MM.1S (cell line): ENCODE data around the gene KIAA1671.

Experiments used
- DNase-seq: peaks from one replicate; pipeline ENCODE4 v3.0.0-alpha.2; 2015
- H2AFZ ChIP-seq: fragments of 300-600 bp; sonication (generic); 2 replicates; pipeline ENCODE4 v1.6.0; 2016; ENCODE audit warnings: antibody characterized with exemption, low read length
- H3F3A ChIP-seq: fragments of 300-600 bp; sonication (generic); 2 replicates; pipeline ENCODE4 v1.6.1; 2016; ENCODE audit warnings: mild to moderate bottlenecking, antibody characterized with exemption, low read length, moderate library complexity, mixed read lengths; ENCODE audit not compliant: insufficient read depth
- H3K27ac ChIP-seq: fragments of 300-600 bp; sonication (generic); 2 replicates; pipeline ENCODE4 v1.5.1; 2016; ENCODE audit warnings: mild to moderate bottlenecking, low read length
- H3K27me3 ChIP-seq: fragments of 300-600 bp; sonication (generic); replicated peaks from 2 replicates; pipeline ENCODE4 v1.6.0; 2016; ENCODE audit warnings: low read length; ENCODE audit not compliant: insufficient read depth
- H3K36me3 ChIP-seq: fragments of 300-600 bp; sonication (generic); replicated peaks from 2 replicates; pipeline ENCODE4 v1.6.1; 2016; ENCODE audit warnings: mild to moderate bottlenecking, low read length, mixed read lengths; ENCODE audit not compliant: insufficient read depth
- H3K4me1 ChIP-seq: fragments of 300-600 bp; sonication (generic); 2 replicates; pipeline ENCODE4 v1.6.1; 2016; ENCODE audit warnings: low read length, mixed read lengths
- H3K4me2 ChIP-seq: fragments of 300-600 bp; sonication (generic); 2 replicates; pipeline ENCODE4 v1.6.0; 2016; ENCODE audit warnings: low read depth, low read length
- H3K4me3 ChIP-seq: fragments of 300-600 bp; sonication (generic); 2 replicates; pipeline ENCODE4 v1.5.1; 2016; ENCODE audit warnings: low read length, mixed read lengths
- H3K79me2 ChIP-seq: fragments of 300-600 bp; sonication (generic); 2 replicates; pipeline ENCODE4 v1.6.1; 2016; ENCODE audit warnings: mixed run types, low read length, mixed read lengths
- H3K9ac ChIP-seq: fragments of 300-600 bp; sonication (generic); 2 replicates; pipeline ENCODE4 v1.6.1; 2016; ENCODE audit warnings: low read length, mixed read lengths
- H3K9me2 ChIP-seq: fragments of 300-600 bp; sonication (generic); replicated peaks from 2 replicates; pipeline ENCODE4 v1.6.1; 2016; ENCODE audit warnings: mild to moderate bottlenecking, low read length, mixed read lengths; ENCODE audit not compliant: insufficient read depth
- H3K9me3 ChIP-seq: fragments of 300-600 bp; sonication (generic); replicated peaks from 2 replicates; pipeline ENCODE4 v1.6.1; 2016; ENCODE audit warnings: mild to moderate bottlenecking, low read length, mixed read lengths; ENCODE audit not compliant: insufficient read depth
- H4K20me1 ChIP-seq: fragments of 300-600 bp; sonication (generic); 2 replicates; pipeline ENCODE4 v1.6.1; 2016; ENCODE audit warnings: mild to moderate bottlenecking, low read length, moderate library complexity, mixed read lengths; ENCODE audit not compliant: insufficient read depth
- CTCF ChIP-seq: fragments of 300-600 bp; sonication (generic); IDR thresholded peaks from 2 replicates; pipeline ENCODE4 v1.5.1; 2016; ENCODE audit warnings: antibody characterized with exemption, low read length, mixed read lengths
- EZH2 ChIP-seq: fragments of 300-600 bp; sonication (generic); optimal IDR thresholded peaks from 2 replicates; pipeline ENCODE3; 2017; ENCODE audit warnings: low read depth, mild to moderate bottlenecking, antibody characterized with exemption, low read length, mixed read lengths
- EZH2phosphoT487 ChIP-seq: fragments of 300-600 bp; sonication (generic); IDR thresholded peaks from 2 replicates; pipeline ENCODE4 v1.6.1; 2018; ENCODE audit warnings: antibody characterized with exemption, low read length

Gene KIAA1671

GRCh38 chr22:25147642-25147928 lies 195.1 kb downstream of the KIAA1671 start:
- H3K9ac ChIP-seq = no peak overlapping the region
- H3K9me2 ChIP-seq = no peaks in the 10 kb centered on the region
- DNase-seq = no peak
- H3K4me3 ChIP-seq = no peak overlapping the region
- H2AFZ ChIP-seq = no peak overlapping the region
- no peaks in the 10 kb centered on the region for H3F3A ChIP-seq
- H4K20me1 ChIP-seq = no peaks in the 10 kb centered on the region
- H3K27me3 ChIP-seq = no peaks in the 10 kb centered on the region; the same call in 1 of the 2 replicates
- no peak overlapping the region for H3K27ac ChIP-seq
- H3K4me1 ChIP-seq = no peaks in the 10 kb centered on the region
- H3K4me2 ChIP-seq = no peak overlapping the region
- no peaks in the 10 kb centered on the region for H3K79me2 ChIP-seq
- H3K36me3 ChIP-seq = no peaks in the 10 kb centered on the region
- no peaks in the 10 kb centered on the region for H3K9me3 ChIP-seq
- TF ChIP-seq EZH2 = no peak
- no peak for TF ChIP-seq EZH2phosphoT487

GRCh38 chr22:25148149-25148691 lies 195.7 kb downstream of the KIAA1671 start:
- Histone ChIP-seq H3K27ac (no peak overlapping the region), H3K4me2 (no peak overlapping the region), H3K79me2 (no peaks in the 10 kb centered on the region), H3K9ac (no peak overlapping the region), H3K36me3 (no peaks in the 10 kb centered on the region), H4K20me1 (no peaks in the 10 kb centered on the region), H3K9me2 (no peaks in the 10 kb centered on the region), H3K4me1 (no peaks in the 10 kb centered on the region), H2AFZ (no peak overlapping the region), H3K9me3 (no peaks in the 10 kb centered on the region), H3F3A (no peaks in the 10 kb centered on the region), H3K4me3 (no peak overlapping the region), H3K27me3 (no peaks in the 10 kb centered on the region; the same call in 1 of the 2 replicates)
- no peak for TF ChIP-seq EZH2phosphoT487
- TF ChIP-seq CTCF = no peak
- no peak for TF ChIP-seq EZH2
- DNase-seq = no peak

GRCh38 chr22:25149014-25149413 lies 196.5 kb downstream of the KIAA1671 start:
- no peaks in the 10 kb centered on the region for H3K79me2 ChIP-seq
- H3K27ac ChIP-seq = no peak overlapping the region
- H3K9me3 ChIP-seq = no peaks in the 10 kb centered on the region
- H3K9ac ChIP-seq = no peak overlapping the region
- H3K4me3 ChIP-seq = no peak overlapping the region
- no peaks in the 10 kb centered on the region; the same call in 1 of the 2 replicates for H3K27me3 ChIP-seq
- DNase-seq = no peak
- no peak overlapping the region for H3K4me2 ChIP-seq
- no peaks in the 10 kb centered on the region for H3K4me1 ChIP-seq
- H3K9me2 ChIP-seq = no peaks in the 10 kb centered on the region
- H3F3A ChIP-seq = no peaks in the 10 kb centered on the region
- H4K20me1 ChIP-seq = no peaks in the 10 kb centered on the region
- H2AFZ ChIP-seq = no peak overlapping the region
- no peak for TF ChIP-seq EZH2
- no peak for TF ChIP-seq CTCF
- no peak for TF ChIP-seq EZH2phosphoT487
- no peaks in the 10 kb centered on the region for H3K36me3 ChIP-seq

GRCh38 chr22:25153961-25154666 lies 201.6 kb downstream of the KIAA1671 start:
- H2AFZ ChIP-seq = no peak overlapping the region
- H3K27me3 ChIP-seq = no peaks in the 10 kb centered on the region; the same call in 1 of the 2 replicates
- no peaks in the 10 kb centered on the region for H3K9me3 ChIP-seq
- no peaks in the 10 kb centered on the region for H3K9me2 ChIP-seq
- H3K79me2 ChIP-seq = no peaks in the 10 kb centered on the region
- no peak overlapping the region for H3K4me3 ChIP-seq
- H3K4me1 ChIP-seq = no peaks in the 10 kb centered on the region
- TF ChIP-seq EZH2 (no peak), CTCF (no peak), EZH2phosphoT487 (no peak)
- H4K20me1 ChIP-seq = no peaks in the 10 kb centered on the region
- no peak overlapping the region for H3K27ac ChIP-seq
- no peak overlapping the region for H3K4me2 ChIP-seq
- DNase-seq = no peak
- no peaks in the 10 kb centered on the region for H3F3A ChIP-seq
- H3K9ac ChIP-seq = no peak overlapping the region
- no peaks in the 10 kb centered on the region for H3K36me3 ChIP-seq
